Liver (tissue), 9 donors: ENCODE data around the gene DSTN. TPM values are rescaled to one million over a fixed set of nuclear protein-coding genes. Genes with fewer than 3 reads are reported as not detected.

ENCODE experiments used
- DNase-seq: peaks from one replicate; pipeline ENCODE4 v3.0.0-alpha.2; 2017; ENCODE audit warnings: low spot score
- H3K27ac ChIP-seq, 2 donors: one replicate each; pipeline ENCODE4 v1.7.0; 2013; ENCODE audit warnings: inconsistent platforms in 2 of 2, low read length in 2 of 2, control low read depth in 1 of 2, low read depth in 1 of 2, mild to moderate bottlenecking in 1 of 2
- H3K27me3 ChIP-seq, 4 donors: one replicate each; pipeline versions ENCODE4 v1.6.1 to v1.7.0; 2013; ENCODE audit warnings: low read length in 3 of 4, inconsistent platforms in 1 of 4, mild to moderate bottlenecking in 1 of 4, moderate library complexity in 1 of 4; ENCODE audit not compliant: control insufficient read depth in 4 of 4, insufficient read depth in 4 of 4
- H3K36me3 ChIP-seq, 4 donors: one replicate each; pipeline versions ENCODE4 v1.6.1 to v1.7.0; 2013; ENCODE audit warnings: low read length in 3 of 4, mild to moderate bottlenecking in 3 of 4, low read depth in 1 of 4, moderate library complexity in 1 of 4; ENCODE audit not compliant: control insufficient read depth in 4 of 4, insufficient read depth in 3 of 4
- H3K4me1 ChIP-seq, 4 donors: one replicate each; pipeline versions ENCODE4 v1.6.1 to v1.7.0; 2013; ENCODE audit warnings: low read length in 3 of 4, mild to moderate bottlenecking in 3 of 4, moderate library complexity in 1 of 4; ENCODE audit not compliant: control insufficient read depth in 4 of 4, insufficient read depth in 4 of 4
- H3K4me3 ChIP-seq, 3 donors: one replicate each; pipeline versions ENCODE4 v1.6.1 to v1.7.0; 2013; ENCODE audit warnings: low read length in 3 of 3, control low read depth in 1 of 3, low read depth in 1 of 3, mild to moderate bottlenecking in 1 of 3
- H3K9ac ChIP-seq, 2 donors: one replicate each; pipeline ENCODE4 v1.7.0; 2013; ENCODE audit warnings: low read length in 2 of 2, mild to moderate bottlenecking in 2 of 2, moderate library complexity in 2 of 2, control low read depth in 1 of 2, low read depth in 1 of 2
- H3K9me3 ChIP-seq, 4 donors: one replicate each; pipeline versions ENCODE4 v1.6.1 to v1.7.0; 2013; ENCODE audit warnings: low read length in 3 of 4; ENCODE audit not compliant: control insufficient read depth in 4 of 4
- ATF3 ChIP-seq: IDR thresholded peaks from 2 replicates; pipeline ENCODE4 v1.6.1; 2016; ENCODE audit warnings: antibody characterized with exemption
- EGR1 ChIP-seq, 2 donors: IDR thresholded peaks; 2 replicates each; pipeline ENCODE4 v1.6.1; 2016 to 2018; ENCODE audit warnings: antibody characterized with exemption in 2 of 2, low read depth in 2 of 2
- FOXA1 ChIP-seq: IDR thresholded peaks from 2 replicates; pipeline ENCODE4 v1.6.1; 2016; ENCODE audit warnings: antibody characterized with exemption
- FOXA2 ChIP-seq: IDR thresholded peaks from 2 replicates; pipeline ENCODE4 v1.6.1; 2016; ENCODE audit warnings: antibody characterized with exemption
- HNF4G ChIP-seq: IDR thresholded peaks from 2 replicates; pipeline ENCODE4 v1.6.1; 2016; ENCODE audit warnings: antibody characterized with exemption
- JUND ChIP-seq, 2 donors: IDR thresholded peaks; 2 replicates each; pipeline ENCODE4 v1.6.1; 2016; ENCODE audit warnings: antibody characterized with exemption in 2 of 2
- NR2F2 ChIP-seq: IDR thresholded peaks from 2 replicates; pipeline ENCODE4 v1.6.1; 2016; ENCODE audit warnings: antibody characterized with exemption
- RAD21 ChIP-seq, 2 donors: IDR thresholded peaks; 2 replicates each; pipeline ENCODE4 v1.6.1; 2016; ENCODE audit warnings: antibody characterized with exemption in 2 of 2, mild to moderate bottlenecking in 2 of 2
- RXRA ChIP-seq, 2 donors: IDR thresholded peaks; 2 replicates each; pipeline ENCODE4 v1.6.1; 2017 to 2018; ENCODE audit warnings: antibody characterized with exemption in 2 of 2, mild to moderate bottlenecking in 1 of 2
- SP1 ChIP-seq: IDR thresholded peaks from 2 replicates; pipeline ENCODE4 v1.6.1; 2018; ENCODE audit warnings: antibody characterized with exemption, mild to moderate bottlenecking
- TAF1 ChIP-seq: conservative IDR thresholded peaks from 2 replicates; pipeline ENCODE4 v1.6.1; 2016; ENCODE audit warnings: antibody characterized with exemption, mild to moderate bottlenecking
- WGBS: extraction: QIAGEN DNeasy Blood & Tissue Kit; methylation state at CpG from one replicate; pipeline ENCODE4 v1.1.7; 2013; 5-methylcytosine and 5-hydroxymethylcytosine counted together
- polyA plus RNA-seq, 2 donors: library from polyadenylated mRNA; stranded (reverse) in 1 of 2; unstranded in 1 of 2; fragments of 200-250 nt in 1 of 2; fragments of >200 nt in 1 of 2; fragmentation: Nextera tagmentation in 1 of 2; extraction: Ambion mirVana in 1 of 2; gene quantifications; one replicate each; pipeline versions ENCODE4 v1.2.1 to v1.2.3, GENCODE V29; 2013 to 2015
- total RNA-seq, 2 donors: library from RNA; depleted of rRNA; stranded (reverse); fragments of >200 nt; gene quantifications; one replicate each; pipeline ENCODE4 v1.2.3, GENCODE V29; 2014
- TF ChIP-seq, protein P1 (sequence below): fragments of 150-350 bp; IDR thresholded peaks from 2 replicates; pipeline ENCODE4 v1.5.1; 2017; ENCODE audit warnings: improper control_type of control experiment, low read depth, low read length; ENCODE audit not compliant: missing input control
- donor health status: healthy.
- donor health status: healthy.
- donor health status: healthy.
- donor health status: healthy.
- donor health status: healthy.

Gene DSTN
- total and polyA plus RNA-seq, 4 donors = 39.9 to 137 (median 108) TPM

DNA sequence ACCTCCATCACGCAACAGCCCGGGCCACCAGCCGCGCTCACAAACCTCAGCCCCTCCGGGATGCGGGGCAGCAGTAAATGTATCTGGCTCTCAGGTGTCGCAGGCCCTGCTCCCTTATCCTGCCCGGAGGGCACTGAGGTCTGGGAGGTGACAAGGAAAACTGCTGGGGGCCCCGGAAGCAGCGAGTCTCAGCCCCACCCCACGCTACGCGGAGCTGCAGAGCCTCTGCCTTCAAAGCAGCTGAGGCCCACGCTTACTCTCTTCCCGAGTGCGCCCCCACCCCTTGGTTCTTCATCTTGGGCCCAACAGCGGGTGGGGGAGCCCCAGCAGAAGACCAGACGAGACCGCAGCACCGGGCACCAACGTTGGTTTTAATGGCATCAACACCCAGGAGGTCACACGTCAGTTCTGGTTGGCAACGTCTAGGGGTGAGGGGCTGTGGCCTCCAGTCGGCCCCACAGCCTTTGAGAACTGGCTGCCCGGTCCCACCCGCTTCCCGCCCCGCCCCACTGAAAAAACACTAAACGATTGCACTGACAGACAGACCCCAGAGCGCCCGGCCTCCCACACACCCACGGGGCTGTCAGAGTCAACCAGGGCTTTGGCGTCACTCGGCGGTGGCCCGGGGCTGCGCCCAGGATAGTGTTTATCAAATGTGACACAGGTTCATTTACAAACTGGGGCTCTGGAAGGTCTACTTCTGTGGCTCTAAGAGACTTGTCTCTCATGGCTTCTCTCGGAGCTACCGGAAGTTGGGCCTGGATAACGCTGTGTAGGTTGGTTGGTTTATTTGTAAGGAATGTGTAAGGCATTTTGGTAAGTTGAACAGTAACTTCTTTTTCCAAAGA is 43.7 kb downstream of the DSTN start (continued):
- TF ChIP-seq HNF4G = no peak
- TF ChIP-seq RXRA (IDR thresholded peaks at IDR 0.05) = no peak
- TF ChIP-seq SP1 = no peak
- no peak for TF ChIP-seq EGR1 (IDR thresholded peaks at IDR 0.05; ENCODE audit: low read depth in 2 of 2)
- no peak for TF ChIP-seq FOXA2
- no peak for TF ChIP-seq FOXA1
- TF ChIP-seq, protein P1, sequence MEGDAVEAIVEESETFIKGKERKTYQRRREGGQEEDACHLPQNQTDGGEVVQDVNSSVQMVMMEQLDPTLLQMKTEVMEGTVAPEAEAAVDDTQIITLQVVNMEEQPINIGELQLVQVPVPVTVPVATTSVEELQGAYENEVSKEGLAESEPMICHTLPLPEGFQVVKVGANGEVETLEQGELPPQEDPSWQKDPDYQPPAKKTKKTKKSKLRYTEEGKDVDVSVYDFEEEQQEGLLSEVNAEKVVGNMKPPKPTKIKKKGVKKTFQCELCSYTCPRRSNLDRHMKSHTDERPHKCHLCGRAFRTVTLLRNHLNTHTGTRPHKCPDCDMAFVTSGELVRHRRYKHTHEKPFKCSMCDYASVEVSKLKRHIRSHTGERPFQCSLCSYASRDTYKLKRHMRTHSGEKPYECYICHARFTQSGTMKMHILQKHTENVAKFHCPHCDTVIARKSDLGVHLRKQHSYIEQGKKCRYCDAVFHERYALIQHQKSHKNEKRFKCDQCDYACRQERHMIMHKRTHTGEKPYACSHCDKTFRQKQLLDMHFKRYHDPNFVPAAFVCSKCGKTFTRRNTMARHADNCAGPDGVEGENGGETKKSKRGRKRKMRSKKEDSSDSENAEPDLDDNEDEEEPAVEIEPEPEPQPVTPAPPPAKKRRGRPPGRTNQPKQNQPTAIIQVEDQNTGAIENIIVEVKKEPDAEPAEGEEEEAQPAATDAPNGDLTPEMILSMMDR = no peak

DNA sequence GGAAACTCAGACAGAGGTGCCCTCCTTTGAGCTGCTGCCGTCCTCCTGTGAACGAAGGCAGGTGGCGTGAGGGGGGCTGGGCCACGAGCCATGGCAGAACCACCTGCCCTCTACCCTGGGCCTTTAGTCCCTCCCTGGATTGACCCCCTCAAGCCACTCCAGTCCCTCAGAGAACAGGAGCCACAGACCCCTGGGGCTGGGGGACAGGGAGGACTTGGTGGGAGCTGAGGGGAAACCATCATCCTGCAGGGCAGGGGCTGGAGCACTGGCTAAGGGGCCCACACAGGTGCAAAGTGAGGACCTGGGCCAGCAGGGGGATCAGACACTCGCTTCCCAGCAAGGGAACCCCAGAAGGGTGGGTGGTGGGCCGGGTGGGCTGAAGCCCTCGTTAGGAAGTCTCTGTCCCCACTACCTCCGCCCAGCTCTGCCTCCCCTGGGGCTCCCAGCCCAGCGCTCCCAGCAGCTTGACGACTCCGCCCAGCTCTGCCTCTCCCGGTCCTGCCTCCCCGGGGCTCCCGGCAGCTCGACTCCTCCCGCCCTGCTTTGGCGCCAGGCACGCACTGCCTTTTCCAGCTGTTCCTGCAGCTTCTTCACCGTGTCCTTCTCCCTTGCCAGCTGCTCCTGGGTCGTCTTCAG is 44.4 kb downstream of the DSTN start:
- DNase-seq = peak; percentile 41
- peaks cover 0 to 8% (median 3%) of the 10 kb centered on the region in 4 donors for H3K4me1 ChIP-seq
- WGBS = 62% methylated on average over 20 of the region's 20 CpGs

DNA sequence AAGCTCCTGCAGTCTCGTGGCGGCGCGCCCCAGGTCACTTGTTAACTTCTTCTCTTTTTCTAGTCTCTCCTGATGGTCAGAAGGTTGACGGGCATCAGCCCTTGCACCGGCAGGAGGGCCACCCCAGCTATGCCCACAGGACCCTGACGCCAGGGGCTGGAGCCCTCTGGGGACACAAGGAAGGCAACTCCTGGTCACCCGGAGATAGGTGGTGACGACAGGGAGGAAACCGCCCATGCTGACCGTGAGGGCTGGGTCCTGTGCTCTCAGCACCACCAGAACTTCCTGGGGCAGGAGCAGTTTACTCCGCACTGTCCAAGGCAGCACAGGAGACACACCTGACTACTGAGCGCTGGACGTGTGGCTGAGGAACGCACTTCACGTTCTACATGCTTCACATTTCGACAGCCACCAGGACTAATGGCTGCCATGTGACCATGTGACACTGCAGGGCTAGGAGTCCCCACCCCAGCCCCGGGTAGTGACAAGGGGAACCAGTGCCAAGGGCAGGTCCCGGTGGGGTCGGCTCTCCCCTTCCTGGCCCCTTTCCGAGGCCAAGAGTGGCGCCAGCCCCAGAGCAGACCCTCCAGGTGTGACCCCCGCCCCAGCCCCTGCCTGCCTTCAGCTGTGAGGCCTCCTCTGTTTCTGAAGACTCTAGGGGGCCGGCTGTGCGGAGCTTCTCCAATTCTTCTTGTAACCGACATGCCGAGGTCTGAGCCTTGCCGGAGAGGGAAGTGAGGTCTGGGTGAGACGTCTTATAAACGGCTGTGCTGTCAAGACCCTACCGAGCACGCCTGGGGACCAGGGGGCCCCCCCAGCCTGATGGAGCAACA is 45.2 kb downstream of the DSTN start:
- Histone ChIP-seq H3K27me3 (no peaks in the 10 kb centered on the region), H3K4me1 (peaks cover 0 to 8% (median 3%) of the 10 kb centered on the region in 4 donors), H3K9me3 (no peaks in the 10 kb centered on the region), H3K27ac (no peak overlapping the region), H3K9ac (no peak overlapping the region), H3K4me3 (no peak overlapping the region), H3K36me3 (peaks cover 36 to 59% (median 39%) of the 10 kb centered on the region in 4 donors)
- WGBS = 72% methylated on average over 32 of the region's 32 CpGs
- no peak for TF ChIP-seq EGR1 (IDR thresholded peaks at IDR 0.05; ENCODE audit: low read depth in 2 of 2)
- TF ChIP-seq FOXA1 = no peak
- TF ChIP-seq RXRA (IDR thresholded peaks at IDR 0.05) = no peak
- no peak for TF ChIP-seq ATF3
- TF ChIP-seq FOXA2 = no peak
- DNase-seq = peak; percentile 33

More for the DNA sequence above, 44.4 kb downstream of the DSTN start:
- Histone ChIP-seq H3K27ac (no peak overlapping the region), H3K9me3 (no peaks in the 10 kb centered on the region), H3K27me3 (no peaks in the 10 kb centered on the region), H3K36me3 (peaks cover 31 to 52% (median 33%) of the 10 kb centered on the region in 4 donors), H3K4me3 (no peak overlapping the region), H3K9ac (no peak overlapping the region)
- TF ChIP-seq RAD21 (IDR thresholded peaks at IDR 0.05) = peak in 1 of 2 donors; percentile 31
- no peak for TF ChIP-seq NR2F2
- no peak for TF ChIP-seq FOXA1
- no peak for TF ChIP-seq TAF1
- TF ChIP-seq JUND (IDR thresholded peaks at IDR 0.05) = no peak
